Heart right ventricle (tissue), 16 donors: Measurements from ENCODE around the gene PAX5. TPM values are rescaled to one million over a fixed set of nuclear protein-coding genes. Genes with fewer than 3 reads are reported as not detected.

ENCODE experiments used
- ATAC-seq, 8 donors: fragments of 200-7000 bp; cut with Tn5 transposase; one replicate each; pipeline ENCODE4 v1.9.1; 2020; ENCODE audit warnings: mild to moderate bottlenecking in 8 of 8, moderate library complexity in 8 of 8, moderate number of reproducible peaks in 1 of 8
- DNase-seq, 2 donors: peaks; one replicate each; pipeline ENCODE4 v3.0.0-alpha.2; 2020
- H3K27ac ChIP-seq, 10 donors: fragments of 200-600 bp; sonication (generic) in 2 of 10; one replicate each; pipeline versions ENCODE4 v1.5.0 to v1.8.0; 2020 to 2022; ENCODE audit warnings: mild to moderate bottlenecking in 3 of 10
- H3K27me3 ChIP-seq, 7 donors: fragments of 200-600 bp; one replicate each; pipeline ENCODE4 v1.8.0; 2021 to 2022; ENCODE audit warnings: mild to moderate bottlenecking in 2 of 7
- H3K36me3 ChIP-seq, 9 donors: fragments of 200-600 bp; sonication (generic) in 1 of 9; one replicate each; pipeline versions ENCODE4 v1.5.0 to v1.8.0; 2020 to 2022; ENCODE audit warnings: mild to moderate bottlenecking in 2 of 9
- H3K4me1 ChIP-seq, 9 donors: fragments of 200-600 bp; sonication (generic) in 1 of 9; one replicate each; pipeline versions ENCODE4 v1.5.0 to v1.8.0; 2020 to 2022; ENCODE audit warnings: mild to moderate bottlenecking in 4 of 9
- H3K4me3 ChIP-seq, 10 donors: fragments of 200-600 bp; sonication (generic) in 2 of 10; one replicate each; pipeline versions ENCODE4 v1.5.0 to v1.8.0; 2020 to 2022; ENCODE audit warnings: mild to moderate bottlenecking in 7 of 10, moderate library complexity in 2 of 10
- H3K9me3 ChIP-seq, 11 donors: fragments of 200-600 bp in 10 of 11; sonication (generic) in 2 of 11; one replicate each; pipeline versions ENCODE4 v1.5.0 to v1.8.0; 2013 to 2022; ENCODE audit warnings: mild to moderate bottlenecking in 2 of 11, control low read depth in 1 of 11, moderate library complexity in 1 of 11
- WGBS, 2 donors: extraction: QIAGEN DNeasy Blood & Tissue Kit; methylation state at CpG; one replicate each; pipeline ENCODE4 v1.1.7; 2013; ENCODE audit warnings: inconsistent platforms in 1 of 2; 5-methylcytosine and 5-hydroxymethylcytosine counted together
- intact Hi-C, 10 donors: fragments of 100-400 bp; cut with DNase I; formaldehyde crosslinking; loops; one replicate each; pipeline versions ENCODE4 v1.11.1 to v1.14.2; 2022
- polyA plus RNA-seq, 2 donors: library from polyadenylated mRNA; stranded (reverse); fragments of 200-250 nt; gene quantifications; one replicate each; pipeline ENCODE4 v1.2.3, GENCODE V29; 2013
- total RNA-seq, 10 donors: library from RNA; stranded (reverse); fragmentation: NEBNext Ultra II Directional in 3 of 10; extraction: Animal tissue kit (Norgen Biotek cat#: 25700) in 3 of 10; gene quantifications; one replicate each; pipeline versions ENCODE4 v1.2.1 to v1.2.4, GENCODE V29; 2021 to 2023
- TF ChIP-seq, protein P1 (sequence below), 9 donors: fragments of 200-600 bp; sonication (generic) in 2 of 9; IDR thresholded peaks; one replicate each; pipeline versions ENCODE4 v1.5.0 to v1.8.0; 2021 to 2022; ENCODE audit warnings: antibody characterized with exemption in 9 of 9, mild to moderate bottlenecking in 5 of 9, moderate library complexity in 1 of 9
- donor health status: Arrhythmogenic right ventricular cardiomyopathy.
- donor health status: ischemic (EF 13 %, LVEDD 7.1; RV severe dilation, severe dysfunction).
- donor health status: healthy with polysubstance abuse.
- donor health status: DM: no; HTN: yes; CAD: no.
- donor health status: DM: no; HTN: no; CAD: no.
- donor health status: ischemic (EF 25% LVEDD 6.9; RV normal size, moderate dysfunction).
- donor health status: ischemic (EF 25% LVEDD 5.7; RV mildly dilated, moderate dysfunction).
- donor health status: healthy.
- donor health status: DM: yes; HTN: yes; CAD: no.
- donor health status: Ischemic cardiomyopathy.
- donor health status: ischemic (EF 35%, LVEDD 5.7; RV mildly dilated, moderate dysfunction).
- donor health status: nonischemic (EF 11% LVEDD 7.7; RV severe dilation, severe dysfunction).
- donor health status: DM: yes; HTN: yes; CAD: no.
- donor health status: PGD.
- donor health status: ischemic (EF 29% LVEDD 5.4; RV normal size, mild dysfunction).
- donor health status: nonischemic (EF 23%, LVEDD 6.1; RV moderate dilation, normal function).

The PAX5 gene
- total and polyA plus RNA-seq, 12 donors, result under 0.01 to 0.09 TPM; not detected in 10

DNA sequence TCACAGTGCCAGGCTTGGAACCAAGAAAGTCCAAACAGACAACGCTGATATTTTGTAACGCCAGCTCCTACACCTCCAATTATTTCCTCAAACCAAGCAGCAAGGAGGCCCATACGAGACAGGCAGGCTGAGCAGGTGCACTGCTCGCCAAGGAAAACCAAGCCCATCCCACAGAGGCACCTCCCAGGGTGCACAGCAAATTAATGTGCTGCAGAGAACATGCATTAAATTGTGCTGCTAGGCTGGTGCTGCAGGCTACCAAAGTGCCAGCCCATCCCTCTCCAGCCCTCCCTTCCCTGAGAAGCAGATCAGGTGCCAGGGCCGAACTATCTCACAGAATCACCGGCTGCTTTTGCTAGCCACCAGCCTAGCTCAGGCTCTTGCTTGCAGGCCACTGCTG is 137.8 kb downstream of the PAX5 start:
- ATAC-seq (no peak), DNase-seq (no peak)
- Histone ChIP-seq H3K27ac (no peak overlapping the region), H3K36me3 (no peaks in the 10 kb centered on the region), H3K9me3 (no peaks in the 10 kb centered on the region), H3K4me3 (no peak overlapping the region), H3K4me1 (no peaks in the 10 kb centered on the region), H3K27me3 (peaks cover 0 to 74% (median 56%) of the 10 kb centered on the region in 7 donors)
- intact Hi-C loops, result no loop called here
- TF ChIP-seq, protein P1, sequence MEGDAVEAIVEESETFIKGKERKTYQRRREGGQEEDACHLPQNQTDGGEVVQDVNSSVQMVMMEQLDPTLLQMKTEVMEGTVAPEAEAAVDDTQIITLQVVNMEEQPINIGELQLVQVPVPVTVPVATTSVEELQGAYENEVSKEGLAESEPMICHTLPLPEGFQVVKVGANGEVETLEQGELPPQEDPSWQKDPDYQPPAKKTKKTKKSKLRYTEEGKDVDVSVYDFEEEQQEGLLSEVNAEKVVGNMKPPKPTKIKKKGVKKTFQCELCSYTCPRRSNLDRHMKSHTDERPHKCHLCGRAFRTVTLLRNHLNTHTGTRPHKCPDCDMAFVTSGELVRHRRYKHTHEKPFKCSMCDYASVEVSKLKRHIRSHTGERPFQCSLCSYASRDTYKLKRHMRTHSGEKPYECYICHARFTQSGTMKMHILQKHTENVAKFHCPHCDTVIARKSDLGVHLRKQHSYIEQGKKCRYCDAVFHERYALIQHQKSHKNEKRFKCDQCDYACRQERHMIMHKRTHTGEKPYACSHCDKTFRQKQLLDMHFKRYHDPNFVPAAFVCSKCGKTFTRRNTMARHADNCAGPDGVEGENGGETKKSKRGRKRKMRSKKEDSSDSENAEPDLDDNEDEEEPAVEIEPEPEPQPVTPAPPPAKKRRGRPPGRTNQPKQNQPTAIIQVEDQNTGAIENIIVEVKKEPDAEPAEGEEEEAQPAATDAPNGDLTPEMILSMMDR (IDR thresholded peaks at IDR 0.05), result no peak
- WGBS, 2 donors, result 85% methylated on average over 6 of the region's 6 CpGs

DNA sequence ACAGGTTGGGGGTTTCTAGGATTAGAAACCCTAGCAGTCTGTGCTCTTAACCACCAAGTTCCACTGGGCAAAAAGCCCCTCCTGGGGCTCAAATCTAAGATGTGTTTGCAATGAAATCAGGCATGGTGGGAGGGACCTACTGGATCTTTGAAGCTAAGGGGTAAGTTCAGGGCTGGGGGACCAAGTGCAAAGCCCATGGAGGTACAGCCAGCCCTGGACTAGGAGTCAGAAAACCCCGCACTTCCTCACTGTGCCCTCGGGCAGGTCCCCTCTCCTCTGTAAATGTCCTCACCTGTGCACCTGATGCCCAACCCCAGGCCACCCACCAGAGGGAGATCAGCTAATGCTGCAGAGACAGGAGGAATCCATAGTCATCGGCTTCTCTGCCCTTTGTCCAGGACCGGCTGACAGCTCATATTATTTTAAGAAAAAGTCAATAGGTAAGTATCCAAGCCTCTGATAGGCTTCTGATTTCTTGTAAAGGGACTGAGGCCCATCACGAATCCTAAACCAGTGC is 138.3 kb downstream of the PAX5 start:
- ATAC-seq, result no peak
- WGBS, 2 donors, result 72 to 85% methylated on average over 5 of the region's 5 CpGs
- Histone ChIP-seq H3K4me3 (no peak overlapping the region), H3K9me3 (no peaks in the 10 kb centered on the region), H3K27me3 (peaks cover 0 to 76% (median 60%) of the 10 kb centered on the region in 7 donors), H3K36me3 (no peaks in the 10 kb centered on the region), H3K4me1 (no peaks in the 10 kb centered on the region), H3K27ac (no peak overlapping the region)
- no peak for DNase-seq
- TF ChIP-seq, protein P1 (IDR thresholded peaks at IDR 0.05), result no peak
- intact Hi-C loops, result no loop called here

DNA sequence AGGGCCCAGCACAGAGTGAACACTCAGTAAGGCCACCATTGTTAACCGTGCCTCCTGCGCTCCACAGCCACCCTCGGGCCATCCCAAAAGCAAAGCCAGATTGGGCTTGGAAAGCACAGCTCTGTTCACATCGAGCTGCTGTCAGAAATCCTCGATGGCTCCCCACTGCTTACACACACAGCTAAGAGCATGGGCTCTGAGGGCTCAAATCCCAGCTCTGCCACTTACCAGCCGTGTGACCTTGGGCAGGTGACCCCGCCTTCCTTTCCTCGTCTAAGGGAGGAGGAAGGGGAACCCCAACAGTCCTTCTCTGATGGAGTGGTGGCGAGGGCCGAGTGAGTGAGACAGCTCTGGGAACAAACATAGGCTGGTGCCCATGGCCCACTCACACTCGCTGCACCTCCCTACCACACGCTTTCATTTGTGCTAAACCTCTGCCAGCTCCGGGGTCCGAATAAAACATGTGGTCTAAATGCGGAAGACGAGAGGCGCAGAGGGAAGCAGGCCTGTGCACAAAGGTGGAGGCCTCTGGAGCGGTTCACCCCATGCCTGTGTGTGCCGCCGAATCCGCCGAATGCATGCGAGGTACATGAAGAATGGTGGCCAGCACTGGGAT is 139.3 kb downstream of the PAX5 start:
- H3K36me3 ChIP-seq, result no peaks in the 10 kb centered on the region
- H3K9me3 ChIP-seq, result no peaks in the 10 kb centered on the region
- TF ChIP-seq, protein P1 (IDR thresholded peaks at IDR 0.05), result no peak
- H3K4me3 ChIP-seq, result no peak overlapping the region
- DNase-seq, result no peak
- H3K27ac ChIP-seq, result no peak overlapping the region
- peaks cover 0 to 80% (median 69%) of the 10 kb centered on the region in 7 donors for H3K27me3 ChIP-seq
- no peak for ATAC-seq
- H3K4me1 ChIP-seq, result no peaks in the 10 kb centered on the region
- intact Hi-C loops, result no loop called here
- 84 to 88% methylated on average over 23 of the region's 23 CpGs for WGBS, 2 donors

DNA sequence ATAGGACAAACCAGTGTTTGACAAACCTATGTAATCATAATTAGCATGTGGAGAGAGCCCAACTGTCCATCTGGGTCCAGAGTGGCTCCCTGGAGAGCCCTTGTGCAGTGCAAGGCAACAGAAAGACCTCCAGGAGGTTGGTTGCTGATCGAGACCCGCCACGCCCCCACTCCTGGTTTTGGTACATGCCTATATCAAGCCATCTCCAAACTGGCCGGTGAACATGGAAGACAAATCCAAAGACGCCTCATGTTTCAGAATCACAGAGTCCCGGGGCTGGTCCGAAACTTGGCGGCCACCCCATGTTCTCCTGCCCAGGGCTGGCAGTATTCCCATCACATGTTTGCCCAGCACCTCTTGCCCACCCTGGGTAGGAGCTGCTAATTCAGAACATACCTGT is 140.2 kb downstream of the PAX5 start:
- Histone ChIP-seq H3K27ac (no peak overlapping the region), H3K4me1 (no peaks in the 10 kb centered on the region), H3K36me3 (no peaks in the 10 kb centered on the region), H3K27me3 (peaks cover 0 to 82% (median 65%) of the 10 kb centered on the region in 7 donors), H3K9me3 (no peaks in the 10 kb centered on the region), H3K4me3 (no peak overlapping the region)
- intact Hi-C loops, result no loop called here
- no peak for ATAC-seq
- TF ChIP-seq, protein P1 (IDR thresholded peaks at IDR 0.05), result no peak
- no peak for DNase-seq
- WGBS, 2 donors, result 75 to 81% methylated on average over 8 of the region's 8 CpGs
